GM12878 (cell line): ENCODE measurements around the gene PCDH1. TPM values are rescaled to one million over a fixed set of nuclear protein-coding genes. Genes with fewer than 3 reads are reported as not detected.

Experiments
- ATAC-seq: fragments of 200-7000 bp; cut with Tn5 transposase; 3 replicates; pipeline ENCODE4 v1.9.1; 2020; ENCODE audit warnings: mild to moderate bottlenecking, moderate library complexity
- BruUV-seq: library from RNA; stranded (reverse); fragments of 400-500 nt; replicated peaks from 2 replicates; lab custom pipeline; 2021; lab: Mats Ljungman, UMichigan
- CTCF ChIA-PET: fragments of 300-600 bp; sonication (Branson Sonifier 250); formaldehyde crosslinking; extraction: SDS; loops from one replicate; lab custom pipeline; 2021; ENCODE audit warnings: inconsistent platforms; lab: Yijun Ruan, JAX
- POLR2A ChIA-PET: fragments of 350-600 bp; formaldehyde crosslinking; extraction: SDS; loops from one replicate; lab custom pipeline; 2021; ENCODE audit warnings: inconsistent platforms; lab: Charles Lee
- RAD21 ChIA-PET: fragments of 300-600 bp; sonication (Branson Sonifier 250); formaldehyde crosslinking; loops from one replicate; lab custom pipeline; 2023; ENCODE audit warnings: antibody characterized with exemption; ENCODE audit not compliant: unreplicated experiment; lab: Charles Lee
- SMC1A ChIA-PET: fragments of 300-600 bp; sonication (Branson Sonifier 250); formaldehyde crosslinking; loops from one replicate; lab custom pipeline; 2023; ENCODE audit not compliant: unreplicated experiment, uncharacterized antibody; lab: Charles Lee
- DNase-seq: peaks from one replicate; pipeline ENCODE4 v3.0.0-alpha.2; 2011; ENCODE audit warnings: low read depth, low spot score
- FAIRE-seq: peaks from 3 replicates; lab custom pipeline; 2011; peaks lifted over from hg19 to GRCh38; lab: Jason Lieb, UNC
- H2AFZ ChIP-seq: 2 replicates; pipeline ENCODE4 v1.6.0; 2011; ENCODE audit warnings: low read depth, low read length, control low read depth; ENCODE audit not compliant: control insufficient read depth
- H3K27ac ChIP-seq: 2 replicates; pipeline ENCODE4 v1.5.1; 2011; ENCODE audit warnings: control low read depth; ENCODE audit not compliant: control insufficient read depth, insufficient read depth
- H3K27me3 ChIP-seq, 2 experiments: replicated peaks in 1 of 2; 2 replicates each; pipeline versions ENCODE4 v1.6.0 to v1.6.1; 2011; ENCODE audit warnings: low read length in 1 of 2; ENCODE audit not compliant: control insufficient read depth in 2 of 2, insufficient read depth in 2 of 2
- H3K36me3 ChIP-seq, 2 experiments: 2 replicates each; pipeline ENCODE4 v1.5.1; 2011; ENCODE audit warnings: low read length in 1 of 2; ENCODE audit not compliant: control insufficient read depth in 2 of 2, insufficient read depth in 2 of 2
- H3K4me1 ChIP-seq: 2 replicates; pipeline ENCODE4 v1.6.1; 2011; ENCODE audit warnings: mild to moderate bottlenecking, low read length, moderate library complexity, mixed read lengths; ENCODE audit not compliant: control insufficient read depth, insufficient read depth
- H3K4me2 ChIP-seq: 2 replicates; pipeline ENCODE4 v1.6.0; 2011; ENCODE audit warnings: control low read depth; ENCODE audit not compliant: control insufficient read depth, insufficient read depth
- H3K4me3 ChIP-seq: fragments of 200-600 bp; sonication (generic); 2 replicates; pipeline ENCODE4 v1.5.1; 2016
- H3K79me2 ChIP-seq: 2 replicates; pipeline ENCODE4 v1.6.0; 2011; ENCODE audit warnings: low read length; ENCODE audit not compliant: control insufficient read depth, insufficient read depth
- H3K9ac ChIP-seq: 2 replicates; pipeline ENCODE4 v1.8.0; 2011; ENCODE audit warnings: low read length, control low read depth, mixed read lengths; ENCODE audit not compliant: control insufficient read depth, insufficient read depth
- H3K9me3 ChIP-seq: replicated peaks from 3 replicates; pipeline ENCODE4 v1.5.1; 2011; ENCODE audit warnings: mild to moderate bottlenecking, low read length; ENCODE audit not compliant: control insufficient read depth, insufficient read depth
- H4K20me1 ChIP-seq: 2 replicates; pipeline ENCODE4 v1.6.0; 2011; ENCODE audit not compliant: control insufficient read depth, insufficient read depth
- ATF7 ChIP-seq: fragments of 450-650 bp; IDR thresholded peaks from 2 replicates; pipeline ENCODE4 v1.6.1; 2016; ENCODE audit warnings: low read depth, mild to moderate bottlenecking
- BCLAF1 ChIP-seq: fragments of 450-650 bp; IDR thresholded peaks from 2 replicates; pipeline ENCODE4 v1.6.1; 2017; ENCODE audit warnings: antibody characterized with exemption, mild to moderate bottlenecking, moderate library complexity
- BHLHE40 ChIP-seq, 2 experiments: fragments of 450-650 bp in 1 of 2; IDR thresholded peaks; 2 replicates each; pipeline ENCODE4 v1.6.1; 2011 to 2017; ENCODE audit warnings: low read depth in 2 of 2, borderline replicate concordance in 1 of 2, improper control_type of control experiment in 1 of 2, low read length in 1 of 2, mild to moderate bottlenecking in 1 of 2
- CBX5 ChIP-seq: sonication (generic); IDR thresholded peaks from 2 replicates; pipeline ENCODE4 v1.6.1; 2016; ENCODE audit warnings: low read depth, moderate library complexity, mild to moderate bottlenecking, inconsistent platforms
- EED ChIP-seq: sonication (generic); IDR thresholded peaks from 2 replicates; pipeline ENCODE4 v1.6.1; 2016; ENCODE audit warnings: antibody characterized with exemption, low read depth
- EGR1 ChIP-seq, 2 experiments: IDR thresholded peaks; 1 replicate in 1 of 2; 2 replicates in 1 of 2; pipeline ENCODE4 v1.6.1; 2011 to 2012; ENCODE audit warnings: low read depth in 2 of 2, low read length in 2 of 2, borderline replicate concordance in 1 of 2, mild to moderate bottlenecking in 1 of 2, moderate library complexity in 1 of 2
- EP300 ChIP-seq, 2 experiments: fragments of 150-350 bp in 1 of 2; IDR thresholded peaks; 2 replicates each; pipeline ENCODE4 v1.6.1; 2011 to 2012; ENCODE audit warnings: low read depth in 2 of 2, low read length in 2 of 2, borderline replicate concordance in 1 of 2, improper control_type of control experiment in 1 of 2, inconsistent platforms in 1 of 2; ENCODE audit not compliant: control insufficient read depth in 1 of 2
- IRF3 ChIP-seq: fragments of 450-650 bp; IDR thresholded peaks from 2 replicates; pipeline ENCODE4 v1.6.1; 2014; ENCODE audit warnings: mild to moderate bottlenecking
- PAX8 ChIP-seq: fragments of 450-650 bp; IDR thresholded peaks from 2 replicates; pipeline ENCODE4 v1.6.1; 2017; ENCODE audit warnings: mild to moderate bottlenecking, moderate library complexity
- POLR2AphosphoS2 ChIP-seq: IDR thresholded peaks from 2 replicates; pipeline ENCODE4 v1.6.1; 2011; ENCODE audit warnings: low read depth, mild to moderate bottlenecking, low read length, improper control_type of control experiment, moderate library complexity
- SREBF2 ChIP-seq: IDR thresholded peaks from 2 replicates; pipeline ENCODE4 v1.6.1; 2012; ENCODE audit warnings: mild to moderate bottlenecking, low read length
- YBX1 ChIP-seq: fragments of 450-650 bp; IDR thresholded peaks from 2 replicates; pipeline ENCODE4 v1.6.1; 2016; ENCODE audit warnings: antibody characterized with exemption
- WGBS: methylation state at CpG from one replicate; pipeline ENCODE4 v1.1.6; 2016; ENCODE audit warnings: low lambda C conversion rate; ENCODE audit not compliant: insufficient replicate concordance, insufficient coverage; ENCODE audit errors: missing lambda C conversion rate; 5-methylcytosine and 5-hydroxymethylcytosine counted together
- in situ Hi-C: fragments of 300-500 bp; cut with MboI; formaldehyde crosslinking; loops from 9 replicates; pipeline ENCODE4 v1.14.3; 2018; ENCODE audit warnings: mixed read lengths
- intact Hi-C: fragments of 100-400 bp; cut with micrococcal nuclease; formaldehyde crosslinking; loops from one replicate; pipeline ENCODE4 v1.14.2; 2022; ENCODE audit not compliant: unreplicated experiment
- polyA plus RNA-seq, 11 experiments: library from polyadenylated mRNA; depleted of rRNA in 4 of 11; unstranded in 6 of 11; stranded (reverse) in 5 of 11; fragments of >200 nt; fragmentation: Nextera tagmentation in 4 of 11; fragmentation: Illumina TruSeq in 1 of 11; extraction: Ambion mirVana in 4 of 11; extraction: Trizol in 1 of 11; gene quantifications; 1 replicate in 1 of 11; 2 replicates in 10 of 11; pipeline versions ENCODE4 v1.2.1 to v1.2.3, GENCODE V29; 2011 to 2016; ENCODE audit warnings: inconsistent platforms in 2 of 11, missing spikeins in 2 of 11, low read depth in 1 of 11
- total RNA-seq, 4 experiments: library from RNA; depleted of rRNA in 3 of 4; stranded (reverse); fragments of >200 nt in 3 of 4; fragmentation: Illumina TruSeq in 1 of 4; extraction: Trizol in 1 of 4; gene quantifications; 2 replicates each; pipeline versions ENCODE4 v1.2.1 to v1.2.3, GENCODE V29; 2013 to 2021

PCDH1 gene
- total and polyA plus RNA-seq, 10 of the 15 experiments (the other 5 are each of a cell fraction or from before 2014, with no cell fraction given) = 0.07 to 0.36 (median 0.16) TPM; not detected in 7

GRCh38 chr5:141867651-141868050, 10.6 kb downstream of the PCDH1 start (continued):
- TF ChIP-seq SREBF2 (no peak), CBX5 (no peak), IRF3 (no peak)

GRCh38 chr5:141867139-141867538, 11.1 kb downstream of the PCDH1 start:
- in situ Hi-C loops = no loop called here
- 26% methylated on average over 5 of the region's 5 CpGs for WGBS

More at GRCh38 chr5:141867139-141867538, 11.1 kb downstream of the PCDH1 start:
- no peak overlapping the region for H3K9ac ChIP-seq
- no peak for FAIRE-seq
- SMC1A ChIA-PET = no interaction called here
- no peak overlapping the region for H2AFZ ChIP-seq
- no peaks in the 10 kb centered on the region for H3K9me3 ChIP-seq
- no peaks in the 10 kb centered on the region for H4K20me1 ChIP-seq
- POLR2A ChIA-PET = no interaction called here
- H3K4me1 ChIP-seq = no peaks in the 10 kb centered on the region
- no peak for DNase-seq
- H3K4me2 ChIP-seq = no peak overlapping the region
- ATAC-seq = no peak
- RAD21 ChIA-PET = interaction anchor here (1.2 kb wide), 1 partner anchor 12 kb away, joined by 4 read pairs; no protein-coding TSS in a partner anchor
- BruUV-seq = no TSS peak
- H3K4me3 ChIP-seq = no peak overlapping the region
- no peak overlapping the region for H3K27ac ChIP-seq
- no peaks in the 10 kb centered on the region for H3K36me3 ChIP-seq
- H3K27me3 ChIP-seq = peaks cover 0 to 11% of the 10 kb centered on the region in 2 experiments; a peak in 3 of 4 replicates
- CTCF ChIA-PET = interaction anchor here (0.8 to 1.5 kb wide), 2 partner anchors 12 to 14 kb away, joined by 3 to 4 read pairs; no protein-coding TSS in a partner anchor
- TF ChIP-seq ATF7 (no peak), YBX1 (no peak), POLR2AphosphoS2 (no peak), EGR1 (IDR thresholded peaks at IDR 0.05; ENCODE audit: borderline replicate concordance in 1 of 2, low read depth in 2 of 2, low read length in 2 of 2) (no peak), EED (no peak), BCLAF1 (no peak), PAX8 (no peak), BHLHE40 (IDR thresholded peaks at IDR 0.05; ENCODE audit: borderline replicate concordance in 1 of 2, low read depth in 2 of 2, low read length in 1 of 2) (no peak), EP300 (IDR thresholded peaks at IDR 0.05; ENCODE audit: borderline replicate concordance in 1 of 2, control insufficient read depth in 1 of 2, low read depth in 2 of 2, low read length in 2 of 2) (no peak)
- intact Hi-C loops = no loop called here
- H3K79me2 ChIP-seq = no peaks in the 10 kb centered on the region
